GM18526 (cell line): ENCODE data around the gene CAMTA1.

Source experiments
- POLR2A ChIP-seq: IDR thresholded peaks from 3 replicates; pipeline ENCODE4 v1.6.1; 2011; ENCODE audit not compliant: insufficient read length; ENCODE audit errors: extremely low read depth

CAMTA1 gene

GRCh38 chr1:7639435-7640131, 854.3 kb downstream of the CAMTA1 start:
- no peak for TF ChIP-seq POLR2A

- TF ChIP-seq POLR2A, result no peak
Observed at GRCh38 chr1:7640350-7640749, 855.1 kb downstream of the CAMTA1 start.

GRCh38 chr1:7640920-7641585, 855.8 kb downstream of the CAMTA1 start:
- TF ChIP-seq POLR2A, result no peak

- no peak for TF ChIP-seq POLR2A
Observed at GRCh38 chr1:7641587-7642417, 856.5 kb downstream of the CAMTA1 start.

- TF ChIP-seq POLR2A, result no peak
Observed at GRCh38 chr1:7642418-7642704, 857.1 kb downstream of the CAMTA1 start.

- no peak for TF ChIP-seq POLR2A
Observed at GRCh38 chr1:7642781-7643529, 857.7 kb downstream of the CAMTA1 start.

- no peak for TF ChIP-seq POLR2A
Observed at GRCh38 chr1:7643530-7643929, 858.3 kb downstream of the CAMTA1 start.

- no peak for TF ChIP-seq POLR2A
Observed at GRCh38 chr1:7644086-7644485, 858.8 kb downstream of the CAMTA1 start.

- TF ChIP-seq POLR2A, result no peak
Observed at GRCh38 chr1:7644961-7645750, 859.9 kb downstream of the CAMTA1 start.

GRCh38 chr1:7645751-7646048, 860.4 kb downstream of the CAMTA1 start:
- TF ChIP-seq POLR2A, result no peak

- no peak for TF ChIP-seq POLR2A
Observed at GRCh38 chr1:7646164-7646563, 860.9 kb downstream of the CAMTA1 start.

- no peak for TF ChIP-seq POLR2A
Observed at GRCh38 chr1:7646981-7647901, 862.0 kb downstream of the CAMTA1 start.

GRCh38 chr1:7648761-7649384, 863.6 kb downstream of the CAMTA1 start:
- TF ChIP-seq POLR2A, result no peak
